H54 (cell line): ENCODE results near the gene HDAC7.

Experiments
- DNase-seq: peaks from one replicate; pipeline ENCODE4 v3.0.0; 2011; ENCODE audit warnings: low spot score, mixed read lengths; ENCODE audit not compliant: insufficient read length
- FAIRE-seq: peaks from 3 replicates; lab custom pipeline; 2011; peaks lifted over from hg19 to GRCh38; lab: Jason Lieb, UNC
- POLR2A ChIP-seq: IDR thresholded peaks from 2 replicates; pipeline ENCODE4 v1.6.1; 2011; ENCODE audit warnings: low read depth, mild to moderate bottlenecking, low read length

HDAC7 gene

GRCh38 chr12:47734725-47735480, 84.8 kb downstream of the HDAC7 start:
- DNase-seq (no peak), FAIRE-seq (no peak)
- TF ChIP-seq POLR2A: no peak

- TF ChIP-seq POLR2A: no peak
- DNase-seq (no peak), FAIRE-seq (no peak)
Measured at GRCh38 chr12:47733142-47733541, 86.6 kb downstream of the HDAC7 start.
